A549 treated with AZD2906 at 1 μM for 4 hours (cell line): ENCODE results near the gene C3orf38. TPM values are rescaled to one million over a fixed set of nuclear protein-coding genes. Genes with fewer than 3 reads are reported as not detected.

Experiments
- total RNA-seq: library from RNA; stranded (reverse); fragments of 200-300 nt; extraction: Qiagen RNA extraction; gene quantifications from 5 replicates; pipeline ENCODE4 v1.2.3, GENCODE V29; 2022

Gene C3orf38
- total RNA-seq, result 15.9 to 21.7 TPM (median 17.0 TPM) in 5 replicates

GRCh38 chr3:88149509-88150362 is at the start of gene C3orf38:
C3orf38 (plus strand) TSS chr3:88149959; CDS start chr3:88150053, 94 bp downstream.

Other genes with a start within 250 kb of the C3orf38 start
- gene CGGBP1, start 91.0 kb upstream of the C3orf38 start, total RNA-seq, result 36.0 to 39.3 TPM (median 38.1 TPM) in 5 replicates
- 3.4 to 4.4 TPM (median 3.8 TPM) in 5 replicates for gene ZNF654, start 90.7 kb upstream of the C3orf38 start, total RNA-seq